K562 (cell line): ENCODE data around the gene CEP68. TPM values are rescaled to one million over a fixed set of nuclear protein-coding genes. Genes with fewer than 3 reads are reported as not detected.

Source experiments
- ATAC-seq: fragments of 200-7000 bp; cut with Tn5 transposase; 3 replicates; pipeline ENCODE4 v1.9.1; 2020; ENCODE audit warnings: moderate library complexity
- BruUV-seq: library from RNA; stranded (reverse); fragments of 400-500 nt; replicated peaks from 2 replicates; lab custom pipeline; 2021; lab: Mats Ljungman, UMichigan
- CTCF ChIA-PET: fragments of 300-600 bp; formaldehyde crosslinking; extraction: SDS; loops from one replicate; lab custom pipeline; 2021; ENCODE audit warnings: low intra/inter-chr PET ratio; lab: Yijun Ruan, JAX
- POLR2A ChIA-PET: fragments of 300-600, 350-650 bp; sonication (Branson Sonifier 250); formaldehyde crosslinking; extraction: SDS; loops from one replicate; lab custom pipeline; 2021; ENCODE audit warnings: antibody characterized with exemption, inconsistent platforms; lab: Yijun Ruan, JAX
- DNase-seq, 4 experiments: peaks; one replicate each; pipeline versions ENCODE4 v3.0.0 to v3.0.0-alpha.2; 2011 to 2018; ENCODE audit warnings: low spot score in 3 of 4, mixed read lengths in 3 of 4; ENCODE audit errors: extremely low read depth in 1 of 4
- FAIRE-seq: peaks from 2 replicates; lab custom pipeline; 2011; peaks lifted over from hg19 to GRCh38; lab: Jason Lieb, UNC
- H2AFZ ChIP-seq: 2 replicates; pipeline ENCODE4 v1.6.0; 2011; ENCODE audit warnings: low read depth, low read length, control low read depth, inconsistent platforms
- H3K27ac ChIP-seq: fragments of 200-600 bp; 3 replicates; pipeline ENCODE4 v1.8.0; 2011; ENCODE audit warnings: low read depth, mild to moderate bottlenecking, control low read depth, inconsistent platforms, low read length, moderate library complexity, mixed read lengths; ENCODE audit errors: extremely low read depth
- H3K27me3 ChIP-seq, 2 experiments: fragments of 300-600 bp in 1 of 2; 2 replicates in 1 of 2; 3 replicates in 1 of 2; pipeline versions ENCODE4 v1.6.0 to v1.8.0; 2011; ENCODE audit warnings: inconsistent platforms in 2 of 2, low read length in 2 of 2, mild to moderate bottlenecking in 1 of 2, mixed read lengths in 1 of 2, moderate library complexity in 1 of 2; ENCODE audit not compliant: control insufficient read depth in 2 of 2, insufficient read depth in 2 of 2
- H3K36me3 ChIP-seq: fragments of 300-600 bp; 3 replicates; pipeline ENCODE4 v1.8.0; 2011; ENCODE audit warnings: mild to moderate bottlenecking, low read length, inconsistent platforms; ENCODE audit not compliant: control insufficient read depth, insufficient read depth
- H3K4me1 ChIP-seq, 2 experiments: fragments of 200-600 bp in 1 of 2; replicated peaks in 1 of 2; 2 replicates in 1 of 2; 3 replicates in 1 of 2; pipeline versions ENCODE4 v1.5.1 to v1.8.0; 2011; ENCODE audit warnings: inconsistent platforms in 2 of 2, low read length in 2 of 2, mild to moderate bottlenecking in 1 of 2, mixed read lengths in 1 of 2, moderate library complexity in 1 of 2; ENCODE audit not compliant: control insufficient read depth in 2 of 2, insufficient read depth in 2 of 2
- H3K4me2 ChIP-seq: 2 replicates; pipeline ENCODE4 v1.6.1; 2011; ENCODE audit warnings: low read length, control low read depth, inconsistent platforms, mixed read lengths; ENCODE audit not compliant: insufficient read depth
- H3K4me3 ChIP-seq: fragments of 200-600 bp; sonication (generic), shearing (Covaris generic); 2 replicates; pipeline ENCODE4 v1.5.1; 2016; ENCODE audit warnings: control low read depth, inconsistent platforms
- H3K79me2 ChIP-seq: fragments of 200-600 bp; 3 replicates; pipeline ENCODE4 v1.8.0; 2011; ENCODE audit warnings: low read length, inconsistent platforms; ENCODE audit not compliant: control insufficient read depth, insufficient read depth
- H3K9ac ChIP-seq, 2 experiments: 2 replicates each; pipeline versions ENCODE4 v1.6.0 to v1.6.1; 2011; ENCODE audit warnings: low read depth in 2 of 2, low read length in 2 of 2, control low read depth in 1 of 2, inconsistent platforms in 1 of 2, mild to moderate bottlenecking in 1 of 2, mixed read lengths in 1 of 2; ENCODE audit not compliant: insufficient read depth in 1 of 2
- H3K9me1 ChIP-seq: one replicate; pipeline ENCODE4 v1.6.0; 2011; ENCODE audit warnings: inconsistent platforms, mild to moderate bottlenecking, low read length, moderate library complexity; ENCODE audit not compliant: control insufficient read depth, insufficient read depth
- H3K9me3 ChIP-seq: replicated peaks from 2 replicates; pipeline ENCODE4 v1.5.1; 2011; ENCODE audit warnings: low read depth, low read length, inconsistent platforms; ENCODE audit not compliant: control insufficient read depth, insufficient read depth
- H4K20me1 ChIP-seq: replicated peaks from 2 replicates; pipeline ENCODE4 v1.6.1; 2011; ENCODE audit warnings: low read length, inconsistent platforms, mixed read lengths; ENCODE audit not compliant: control insufficient read depth, insufficient read depth
- GTF2A2 ChIP-seq: IDR thresholded peaks from 2 replicates; pipeline ENCODE4 v1.6.1; 2016; ENCODE audit warnings: mild to moderate bottlenecking, missing genetic modification characterization, missing compliant biosample characterization
- NCOR1 ChIP-seq: fragments of 450-650 bp; IDR thresholded peaks from 2 replicates; pipeline ENCODE4 v1.6.1; 2016; ENCODE audit warnings: mild to moderate bottlenecking, moderate library complexity
- SETDB1 ChIP-seq: IDR thresholded peaks from one replicate; pipeline ENCODE4 v1.6.1; 2012; ENCODE audit warnings: low read length, control low read depth, inconsistent platforms
- SUPT5H ChIP-seq: fragments of 450-650 bp; IDR thresholded peaks from 2 replicates; pipeline ENCODE4 v1.6.1; 2016
- TFAM ChIP-seq: fragments of 250-450 bp; sonication (Bioruptor Pico); conservative IDR thresholded peaks from 2 replicates; pipeline ENCODE4 v1.5.0; 2021; ENCODE audit warnings: mild to moderate bottlenecking, moderate library complexity
- YBX1 ChIP-seq: fragments of 450-650 bp; IDR thresholded peaks from 2 replicates; pipeline ENCODE4 v1.7.1; 2016; ENCODE audit warnings: mild to moderate bottlenecking
- ZKSCAN3 ChIP-seq: fragments of 250-450 bp; sonication (Bioruptor Pico); IDR thresholded peaks from 2 replicates; pipeline ENCODE4 v1.4.0; 2020
- ZNF24 ChIP-seq: fragments of 450-650 bp; IDR thresholded peaks from 2 replicates; pipeline ENCODE4 v1.6.1; 2016
- ZNF589 ChIP-seq: fragments of 200-800 bp; sonication (Bioruptor generic); IDR thresholded peaks from 2 replicates; pipeline ENCODE4 v1.6.1; 2016; ENCODE audit warnings: low read depth, missing genetic modification characterization, missing compliant biosample characterization
- WGBS: fragments of 100-300 bp; shearing (Covaris generic); methylation state at CpG from one replicate; pipeline ENCODE4 v1.1.6; 2016; ENCODE audit warnings: low coverage, mixed read lengths; ENCODE audit not compliant: insufficient coverage; ENCODE audit errors: missing lambda C conversion rate; 5-methylcytosine and 5-hydroxymethylcytosine counted together
- in situ Hi-C: fragments of 300-500 bp; cut with MboI; formaldehyde crosslinking; loops from 4 replicates; pipeline ENCODE4 v1.15.0; 2018; ENCODE audit warnings: inconsistent platforms, mixed read lengths
- intact Hi-C: fragments of 100-400 bp; cut with micrococcal nuclease; formaldehyde crosslinking; loops from 2 replicates; pipeline ENCODE4 v1.14.2; 2022
- polyA plus RNA-seq, 8 experiments: library from polyadenylated mRNA; depleted of rRNA in 4 of 8; stranded (reverse) in 5 of 8; unstranded in 3 of 8; fragments of >200 nt; fragmentation: Nextera tagmentation in 2 of 8; fragmentation: Illumina TruSeq in 1 of 8; extraction: Ambion mirVana in 2 of 8; extraction: Trizol in 1 of 8; gene quantifications; 2 replicates each; pipeline versions ENCODE4 v1.2.1 to v1.2.3, GENCODE V29; 2011 to 2014; ENCODE audit warnings: inconsistent platforms in 1 of 8, missing spikeins in 1 of 8
- total RNA-seq, 7 experiments: library from RNA; depleted of rRNA in 6 of 7; stranded (reverse); fragments of >200 nt in 6 of 7; fragmentation: Illumina TruSeq in 2 of 7; extraction: Trizol in 2 of 7; gene quantifications; 2 replicates each; pipeline versions ENCODE4 v1.2.1 to v1.2.3, GENCODE V29; 2011 to 2021; ENCODE audit warnings: low replicate concordance in 1 of 7
- TF ChIP-seq, protein P1 (sequence below): IDR thresholded peaks from 3 replicates; pipeline ENCODE4 v1.6.1; 2011; ENCODE audit warnings: borderline replicate concordance, mild to moderate bottlenecking; ENCODE audit not compliant: insufficient read length, insufficient read depth
- TF ChIP-seq, protein P2 (sequence below): sonication (generic); formaldehyde crosslinking; IDR thresholded peaks from 2 replicates; pipeline ENCODE4 v1.8.0; 2022; ENCODE audit warnings: mild to moderate bottlenecking, missing genetic modification reagents
- TF ChIP-seq, protein P3 (sequence below): fragments of 450-650 bp; IDR thresholded peaks from 2 replicates; pipeline ENCODE4 v1.6.1; 2016; ENCODE audit warnings: low read depth

CEP68 gene
- total and polyA plus RNA-seq, 9 of the 15 experiments (the other 6 are each of a cell fraction or from before 2014, with no cell fraction given), result 1.4 to 8.5 (median 5.2) TPM

DNA sequence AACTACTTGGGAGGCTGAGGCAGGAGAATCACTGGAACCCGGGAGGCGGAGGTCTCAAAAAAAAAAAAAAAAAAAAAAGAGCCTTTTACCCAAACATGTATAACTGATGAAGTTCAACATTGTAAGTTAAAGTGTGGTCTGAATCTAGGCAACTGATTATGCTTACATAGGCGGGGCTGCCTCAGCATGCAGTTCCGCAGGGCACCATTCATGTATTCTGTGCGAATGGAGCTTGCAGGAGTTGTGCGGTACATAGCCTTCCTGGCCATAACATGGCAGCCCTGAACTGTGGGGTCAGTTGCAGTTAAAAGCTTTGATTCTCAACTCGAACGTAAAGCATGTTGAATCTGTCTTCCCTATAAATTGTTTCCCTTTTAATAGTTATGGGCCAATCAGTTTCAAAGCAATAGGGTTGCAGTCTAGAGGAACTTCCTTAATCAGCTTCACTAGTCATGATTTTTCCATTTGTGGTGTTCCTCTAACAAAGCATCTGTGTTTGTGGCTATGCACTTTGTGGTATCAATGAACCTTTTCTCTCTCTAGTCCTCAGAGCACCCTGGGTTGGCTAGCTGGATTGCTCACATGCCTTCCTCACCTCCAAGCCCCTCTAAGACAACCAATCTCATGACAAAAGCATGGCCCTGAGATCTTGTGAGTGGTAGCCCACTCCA lies 30.6 kb upstream of the CEP68 start (continued):
- TF ChIP-seq, protein P1, sequence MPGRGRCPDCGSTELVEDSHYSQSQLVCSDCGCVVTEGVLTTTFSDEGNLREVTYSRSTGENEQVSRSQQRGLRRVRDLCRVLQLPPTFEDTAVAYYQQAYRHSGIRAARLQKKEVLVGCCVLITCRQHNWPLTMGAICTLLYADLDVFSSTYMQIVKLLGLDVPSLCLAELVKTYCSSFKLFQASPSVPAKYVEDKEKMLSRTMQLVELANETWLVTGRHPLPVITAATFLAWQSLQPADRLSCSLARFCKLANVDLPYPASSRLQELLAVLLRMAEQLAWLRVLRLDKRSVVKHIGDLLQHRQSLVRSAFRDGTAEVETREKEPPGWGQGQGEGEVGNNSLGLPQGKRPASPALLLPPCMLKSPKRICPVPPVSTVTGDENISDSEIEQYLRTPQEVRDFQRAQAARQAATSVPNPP, result no peak
- TF ChIP-seq YBX1, result no peak
- no peak for TF ChIP-seq ZNF24
- TF ChIP-seq TFAM, result no peak

DNA sequence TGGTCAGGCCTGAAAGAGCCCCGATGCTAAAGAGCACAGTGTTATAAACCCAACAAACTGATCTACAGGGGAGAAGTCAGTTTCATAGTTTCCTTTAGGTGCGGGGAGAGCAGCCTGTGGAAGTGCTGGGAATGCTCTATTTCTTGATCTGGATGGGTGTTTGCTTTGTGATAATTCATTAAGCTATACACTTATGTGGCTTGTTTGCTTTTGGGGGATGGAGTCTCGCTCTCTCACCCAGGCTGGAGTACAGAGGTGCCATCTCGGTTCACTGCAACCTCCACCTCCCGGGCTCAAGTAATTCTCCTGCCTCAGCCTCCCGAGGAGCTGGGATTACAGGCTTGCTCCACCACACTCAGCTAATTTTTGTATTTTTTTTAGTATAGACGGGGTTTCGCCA lies 30.1 kb upstream of the CEP68 start:
- no TSS peak for BruUV-seq
- WGBS, result 81% methylated on average over 7 of the region's 8 CpGs
- no peak for ATAC-seq
- peaks cover 9 to 37% of the 10 kb centered on the region in 2 experiments; a peak in 4 of 5 replicates for H3K4me1 ChIP-seq
- POLR2A ChIA-PET, result interaction anchor here (1.1 kb wide), 1 partner anchor 38 kb away, joined by 5 read pairs; no protein-coding TSS in a partner anchor
- no peak overlapping the region for H3K27ac ChIP-seq
- H2AFZ ChIP-seq, result no peak overlapping the region
- TF ChIP-seq SUPT5H (no peak), GTF2A2 (no peak), NCOR1 (no peak), ZNF589 (CRISPR knock-in tag) (no peak), ZKSCAN3 (no peak), SETDB1 (no peak)
- TF ChIP-seq, protein P2, sequence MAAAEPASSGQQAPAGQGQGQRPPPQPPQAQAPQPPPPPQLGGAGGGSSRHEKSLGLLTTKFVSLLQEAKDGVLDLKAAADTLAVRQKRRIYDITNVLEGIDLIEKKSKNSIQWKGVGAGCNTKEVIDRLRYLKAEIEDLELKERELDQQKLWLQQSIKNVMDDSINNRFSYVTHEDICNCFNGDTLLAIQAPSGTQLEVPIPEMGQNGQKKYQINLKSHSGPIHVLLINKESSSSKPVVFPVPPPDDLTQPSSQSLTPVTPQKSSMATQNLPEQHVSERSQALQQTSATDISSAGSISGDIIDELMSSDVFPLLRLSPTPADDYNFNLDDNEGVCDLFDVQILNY (CRISPR knock-in tag), result no peak
- TF ChIP-seq, protein P3, sequence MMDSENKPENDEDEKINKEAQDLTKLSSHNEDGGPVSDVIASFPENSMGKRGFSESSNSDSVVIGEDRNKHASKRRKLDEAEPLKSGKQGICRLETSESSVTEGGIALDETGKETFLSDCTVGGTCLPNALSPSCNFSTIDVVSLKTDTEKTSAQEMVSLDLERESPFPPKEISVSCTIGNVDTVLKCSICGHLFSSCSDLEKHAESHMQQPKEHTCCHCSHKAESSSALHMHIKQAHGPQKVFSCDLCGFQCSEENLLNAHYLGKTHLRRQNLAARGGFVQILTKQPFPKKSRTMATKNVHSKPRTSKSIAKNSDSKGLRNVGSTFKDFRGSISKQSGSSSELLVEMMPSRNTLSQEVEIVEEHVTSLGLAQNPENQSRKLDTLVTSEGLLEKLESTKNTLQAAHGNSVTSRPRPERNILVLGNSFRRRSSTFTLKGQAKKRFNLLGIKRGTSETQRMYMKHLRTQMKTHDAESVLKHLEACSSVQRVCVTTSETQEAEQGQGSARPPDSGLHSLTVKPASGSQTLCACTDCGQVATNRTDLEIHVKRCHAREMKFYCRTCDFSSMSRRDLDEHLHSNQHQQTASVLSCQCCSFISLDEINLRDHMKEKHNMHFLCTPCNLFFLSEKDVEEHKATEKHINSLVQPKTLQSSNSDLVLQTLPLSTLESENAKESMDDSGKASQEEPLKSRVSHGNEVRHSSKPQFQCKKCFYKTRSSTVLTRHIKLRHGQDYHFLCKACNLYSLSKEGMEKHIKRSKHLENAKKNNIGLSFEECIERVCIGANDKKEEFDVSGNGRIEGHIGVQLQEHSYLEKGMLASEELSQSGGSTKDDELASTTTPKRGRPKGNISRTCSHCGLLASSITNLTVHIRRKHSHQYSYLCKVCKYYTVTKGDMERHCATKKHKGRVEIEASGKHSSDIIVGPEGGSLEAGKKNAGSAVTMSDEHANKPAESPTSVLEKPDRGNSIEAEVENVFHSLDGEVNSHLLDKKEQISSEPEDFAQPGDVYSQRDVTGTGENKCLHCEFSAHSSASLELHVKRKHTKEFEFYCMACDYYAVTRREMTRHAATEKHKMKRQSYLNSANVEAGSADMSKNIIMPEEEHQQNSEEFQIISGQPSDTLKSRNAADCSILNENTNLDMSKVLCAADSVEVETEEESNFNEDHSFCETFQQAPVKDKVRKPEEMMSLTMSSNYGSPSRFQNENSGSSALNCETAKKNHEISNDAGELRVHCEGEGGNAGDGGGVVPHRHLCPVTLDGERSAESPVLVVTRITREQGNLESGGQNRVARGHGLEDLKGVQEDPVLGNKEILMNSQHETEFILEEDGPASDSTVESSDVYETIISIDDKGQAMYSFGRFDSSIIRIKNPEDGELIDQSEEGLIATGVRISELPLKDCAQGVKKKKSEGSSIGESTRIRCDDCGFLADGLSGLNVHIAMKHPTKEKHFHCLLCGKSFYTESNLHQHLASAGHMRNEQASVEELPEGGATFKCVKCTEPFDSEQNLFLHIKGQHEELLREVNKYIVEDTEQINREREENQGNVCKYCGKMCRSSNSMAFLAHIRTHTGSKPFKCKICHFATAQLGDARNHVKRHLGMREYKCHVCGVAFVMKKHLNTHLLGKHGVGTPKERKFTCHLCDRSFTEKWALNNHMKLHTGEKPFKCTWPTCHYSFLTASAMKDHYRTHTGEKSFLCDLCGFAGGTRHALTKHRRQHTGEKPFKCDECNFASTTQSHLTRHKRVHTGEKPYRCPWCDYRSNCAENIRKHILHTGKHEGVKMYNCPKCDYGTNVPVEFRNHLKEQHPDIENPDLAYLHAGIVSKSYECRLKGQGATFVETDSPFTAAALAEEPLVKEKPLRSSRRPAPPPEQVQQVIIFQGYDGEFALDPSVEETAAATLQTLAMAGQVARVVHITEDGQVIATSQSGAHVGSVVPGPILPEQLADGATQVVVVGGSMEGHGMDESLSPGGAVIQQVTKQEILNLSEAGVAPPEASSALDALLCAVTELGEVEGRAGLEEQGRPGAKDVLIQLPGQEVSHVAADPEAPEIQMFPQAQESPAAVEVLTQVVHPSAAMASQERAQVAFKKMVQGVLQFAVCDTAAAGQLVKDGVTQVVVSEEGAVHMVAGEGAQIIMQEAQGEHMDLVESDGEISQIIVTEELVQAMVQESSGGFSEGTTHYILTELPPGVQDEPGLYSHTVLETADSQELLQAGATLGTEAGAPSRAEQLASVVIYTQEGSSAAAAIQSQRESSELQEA, result no peak
- TF ChIP-seq, all 486 proteins: peak for 0
- H3K4me2 ChIP-seq, result no peak overlapping the region
- FAIRE-seq (no peak), DNase-seq (no peak)
- H3K9me1 ChIP-seq, result peaks cover 3% of the 10 kb centered on the region
- no peak overlapping the region for H3K9ac ChIP-seq
- peaks cover 3% of the 10 kb centered on the region; the same call in 2 of the 3 replicates for H3K36me3 ChIP-seq
- intact Hi-C loops, result no loop called here
- no peaks in the 10 kb centered on the region for H3K79me2 ChIP-seq
- in situ Hi-C loops, result no loop called here
- no peak overlapping the region for H3K4me3 ChIP-seq
- H3K27me3 ChIP-seq, result no peaks in the 10 kb centered on the region
- CTCF ChIA-PET, result no interaction called here
- no peaks in the 10 kb centered on the region for H3K9me3 ChIP-seq
- H4K20me1 ChIP-seq, result no peaks in the 10 kb centered on the region
